ENCODE measurements around the gene STING1.
"Not testable (repeated sequence)": the region's sequence is repeated elsewhere in the genome, so short reads cannot be mapped to it uniquely, and the experiment has no call there.

Gene STING1

DNA sequence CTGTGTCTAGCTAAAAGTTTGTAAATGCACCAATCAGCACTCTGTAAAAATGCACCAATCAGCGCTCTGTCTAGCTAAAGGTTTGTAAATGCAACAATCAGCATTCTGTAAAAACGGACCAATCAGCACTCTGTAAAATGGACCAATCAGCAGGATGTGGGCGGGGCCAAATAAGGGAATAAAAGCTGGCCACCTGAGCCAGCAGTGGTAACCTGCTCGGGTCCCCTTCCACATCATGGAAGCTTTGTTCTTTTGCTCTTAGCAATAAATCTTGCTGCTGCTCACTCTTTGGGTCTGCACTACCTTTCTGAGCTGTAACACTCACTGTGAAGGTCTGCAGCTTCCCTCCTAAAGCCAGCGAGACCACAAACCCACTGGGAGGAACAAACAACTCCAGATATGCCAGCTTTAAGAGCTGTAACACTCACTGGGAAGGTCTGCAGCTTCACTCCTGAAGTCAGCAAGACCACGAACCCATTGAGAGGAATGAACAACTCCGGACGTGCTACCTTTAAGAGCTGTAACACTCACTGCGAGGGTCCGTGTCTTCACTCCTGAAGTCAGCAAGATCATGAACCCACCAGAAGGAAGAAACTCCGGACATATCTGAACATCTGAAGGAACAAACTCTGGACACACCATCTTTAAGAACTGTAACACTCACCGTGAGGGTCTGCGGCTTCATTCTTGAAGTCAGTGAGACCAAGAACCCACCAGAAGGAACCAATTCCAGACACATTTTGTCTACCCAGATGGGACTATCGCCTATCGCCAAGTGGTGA, 20.7 kb upstream of the STING1 start:
- not testable (repeated sequence) for DNase-seq

DNA sequence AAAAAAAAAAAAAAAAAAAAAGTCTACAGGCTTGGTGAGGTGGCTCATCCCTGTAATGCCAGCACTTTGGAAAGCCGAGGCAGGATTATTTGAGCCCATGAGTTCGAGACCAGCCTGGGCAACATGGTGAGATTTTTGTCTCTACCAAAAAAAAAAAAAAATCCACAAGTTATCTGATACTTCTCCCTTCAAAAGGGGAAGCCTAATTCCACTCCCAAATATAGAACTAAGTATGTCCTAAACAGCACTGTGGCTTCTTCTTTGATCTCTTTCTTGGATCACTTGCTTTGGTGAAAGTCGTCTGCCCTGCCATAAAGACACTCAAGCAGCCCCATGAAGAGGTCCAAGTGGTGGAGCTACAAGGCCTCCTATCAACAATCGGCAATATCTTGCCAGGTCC, 18.8 kb upstream of the STING1 start:
- DNase-seq = no peak

DNA sequence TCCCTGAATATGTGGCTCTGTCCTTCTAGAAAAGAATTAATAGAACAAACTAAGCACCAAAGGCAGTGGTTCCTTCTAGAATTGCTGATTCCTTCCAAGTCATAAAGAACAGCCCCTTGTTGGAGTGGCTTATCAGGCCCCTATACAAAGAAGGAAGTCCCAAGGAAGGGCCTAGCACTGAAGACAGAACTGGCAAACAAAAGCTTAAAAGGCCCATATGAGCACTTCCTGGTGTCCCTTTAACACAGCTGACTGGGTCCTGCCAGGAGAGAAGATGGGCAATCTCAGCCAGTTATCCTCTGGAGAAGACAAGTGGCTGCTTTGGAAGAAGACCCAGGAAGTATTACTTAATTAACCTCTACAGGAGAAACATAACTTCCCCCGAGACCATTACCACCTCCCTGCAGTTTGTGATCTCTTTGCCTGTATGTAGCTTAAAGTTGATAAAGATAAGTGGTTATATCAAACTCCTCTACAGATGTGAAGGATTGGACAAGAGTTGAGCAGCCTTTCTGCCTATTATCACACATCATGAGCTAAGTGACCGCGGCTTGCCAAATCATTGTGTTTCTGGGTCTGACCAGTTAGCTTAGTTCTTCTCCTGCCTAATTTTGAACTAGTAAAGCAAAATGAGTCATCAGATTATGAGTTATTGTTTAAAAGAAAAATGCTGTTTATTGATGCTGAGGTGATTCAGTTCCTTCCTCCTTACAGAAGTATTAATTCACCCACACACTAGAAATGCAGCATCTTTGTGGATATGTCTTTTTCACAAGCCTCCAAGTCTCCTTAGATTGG, 13.3 kb upstream of the STING1 start:
- DNase-seq = no peak

DNA sequence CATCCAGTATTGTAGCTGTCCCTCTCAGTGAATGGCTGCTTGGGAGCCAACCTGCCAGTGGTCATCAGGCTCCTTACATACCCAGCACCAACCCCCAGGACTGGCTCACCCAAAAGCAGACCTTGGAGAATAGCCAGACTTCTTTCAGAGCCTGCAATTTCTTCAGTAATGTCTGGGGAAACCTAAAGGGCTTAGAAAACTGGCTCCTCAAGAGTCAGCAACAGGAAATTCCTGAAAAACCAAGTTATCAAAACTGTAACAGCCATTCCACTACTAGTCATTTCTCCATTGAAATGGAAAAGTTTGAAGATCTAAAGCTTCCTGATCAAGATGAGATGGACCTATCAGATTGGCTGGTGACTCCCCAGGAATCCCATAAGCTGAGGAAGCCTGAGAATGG, 12.3 kb upstream of the STING1 start:
- DNase-seq = no peak

DNA sequence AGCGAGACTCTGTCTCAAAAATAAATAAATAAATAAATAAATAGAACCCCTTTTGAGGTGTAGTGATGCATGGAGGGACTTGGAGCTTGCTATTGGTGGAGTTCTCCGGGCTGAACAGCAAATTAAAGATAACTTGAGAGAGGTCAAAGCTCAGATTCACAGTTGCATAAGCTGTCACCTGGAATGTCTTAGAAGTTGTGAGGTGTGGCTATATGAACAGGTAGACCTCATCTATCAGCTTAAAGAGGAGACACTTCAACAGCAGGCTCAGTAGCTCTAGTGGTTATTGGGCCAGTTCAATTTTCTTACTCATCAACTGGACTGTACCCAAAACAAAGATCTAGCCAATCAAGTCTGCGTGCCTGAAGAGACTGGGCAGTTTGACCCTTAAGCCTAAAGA, 11.7 kb upstream of the STING1 start:
- no peak for DNase-seq

DNA sequence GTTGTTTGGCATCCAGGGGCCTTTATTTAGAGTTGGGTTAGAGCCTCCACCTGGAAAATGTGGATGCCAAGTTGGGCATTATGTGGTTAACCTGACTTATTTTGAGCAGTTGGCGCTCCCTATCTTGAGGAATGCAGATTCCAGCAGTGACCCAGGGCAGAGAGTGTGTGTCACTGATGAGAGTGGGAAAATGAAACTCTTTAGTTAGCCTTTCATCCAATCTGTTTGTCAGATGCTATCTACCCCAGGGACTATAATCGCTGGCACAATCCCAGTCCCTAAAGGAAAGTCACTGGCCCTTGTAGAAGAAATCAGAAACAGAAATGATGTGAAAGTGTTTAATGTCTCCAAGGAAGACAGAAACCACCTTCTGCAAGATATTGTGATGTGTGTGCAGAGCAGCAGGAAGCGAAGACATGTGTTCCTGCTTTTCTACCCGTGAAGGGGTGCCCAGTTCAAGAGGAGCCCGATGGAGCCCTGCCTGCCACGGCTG, 10.2 kb upstream of the STING1 start:
- DNase-seq = no peak

DNA sequence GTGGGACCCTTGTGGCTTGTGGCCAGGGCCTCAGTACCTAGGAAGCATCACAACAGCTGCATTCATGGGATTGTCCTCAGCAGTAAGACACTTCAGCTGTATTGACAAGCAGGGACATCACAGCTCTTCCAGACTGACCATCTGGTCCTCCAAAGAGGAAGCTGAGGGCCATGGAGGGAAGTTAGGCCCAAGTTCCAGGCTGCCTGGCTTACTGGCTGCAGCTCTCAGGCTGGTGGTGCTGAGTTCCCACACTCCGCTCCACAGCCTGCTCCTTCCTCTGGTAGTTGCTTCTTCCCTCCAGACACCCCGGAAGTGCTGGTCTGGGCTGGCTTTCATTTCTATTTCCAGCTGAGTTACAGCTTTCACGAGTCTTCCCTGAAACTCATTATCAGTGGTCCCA, 5.7 kb upstream of the STING1 start:
- DNase-seq = no peak

DNA sequence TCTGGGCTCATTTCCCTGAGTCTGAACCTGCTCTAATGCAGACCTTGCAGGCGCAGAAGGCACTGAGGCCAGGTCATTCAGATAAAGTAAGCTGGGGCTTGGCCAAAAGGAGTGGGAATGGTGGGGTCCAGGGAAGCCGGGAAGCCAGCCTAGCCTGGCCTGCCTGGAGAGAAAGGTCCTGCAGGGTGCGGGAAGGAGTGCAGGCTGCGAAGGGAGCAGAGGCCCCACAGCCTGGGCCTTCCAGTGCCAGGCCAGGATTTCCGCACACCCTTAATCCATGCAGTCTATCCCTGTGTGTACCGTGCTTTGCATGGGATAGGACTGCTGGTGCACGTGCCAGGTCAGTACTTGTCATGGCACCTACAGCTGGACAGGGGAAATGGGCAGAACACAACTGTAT, 3.6 kb upstream of the STING1 start:
- no peak for DNase-seq

DNA sequence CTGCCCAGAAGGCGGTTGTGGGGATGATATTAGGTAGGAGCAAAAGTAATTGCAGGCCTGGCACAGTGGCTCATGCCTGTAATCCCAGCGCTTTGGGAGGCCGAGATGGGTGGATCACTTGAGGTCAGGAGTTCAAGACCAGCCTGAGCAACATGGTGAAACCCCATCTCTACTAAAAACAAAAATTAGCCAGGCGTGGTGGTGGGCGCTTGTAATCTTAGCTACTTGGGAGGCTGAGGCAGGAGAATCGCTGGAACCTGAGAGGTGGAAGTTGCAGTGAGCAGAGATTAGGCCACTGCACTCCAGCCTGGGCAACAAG, 291 bp upstream of the STING1 start:
- not testable (repeated sequence) for DNase-seq

DNA sequence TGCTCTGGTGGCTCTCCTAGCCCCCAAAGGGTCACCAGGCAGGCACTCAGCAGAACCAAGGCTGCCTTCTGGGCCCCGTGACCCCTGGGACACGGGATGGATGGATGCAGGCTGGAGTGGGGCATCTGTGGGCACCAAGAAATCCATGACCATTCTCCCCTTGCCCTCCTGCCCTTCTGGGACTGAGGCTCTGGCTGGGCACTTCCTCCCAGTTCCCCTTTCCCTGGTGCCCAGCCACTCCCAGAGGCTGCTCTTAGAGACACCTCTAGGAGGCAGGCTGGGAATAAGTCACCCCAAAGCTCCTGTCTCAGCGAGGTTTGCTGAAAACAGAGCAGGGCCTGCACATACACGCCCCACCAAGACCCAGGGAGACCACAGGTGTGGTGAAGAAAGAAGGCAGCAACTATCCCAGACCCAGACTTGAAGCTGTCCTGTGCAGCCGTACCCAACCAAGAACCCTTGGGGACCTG, 943 bp downstream of the STING1 start:
- no peak for DNase-seq

DNA sequence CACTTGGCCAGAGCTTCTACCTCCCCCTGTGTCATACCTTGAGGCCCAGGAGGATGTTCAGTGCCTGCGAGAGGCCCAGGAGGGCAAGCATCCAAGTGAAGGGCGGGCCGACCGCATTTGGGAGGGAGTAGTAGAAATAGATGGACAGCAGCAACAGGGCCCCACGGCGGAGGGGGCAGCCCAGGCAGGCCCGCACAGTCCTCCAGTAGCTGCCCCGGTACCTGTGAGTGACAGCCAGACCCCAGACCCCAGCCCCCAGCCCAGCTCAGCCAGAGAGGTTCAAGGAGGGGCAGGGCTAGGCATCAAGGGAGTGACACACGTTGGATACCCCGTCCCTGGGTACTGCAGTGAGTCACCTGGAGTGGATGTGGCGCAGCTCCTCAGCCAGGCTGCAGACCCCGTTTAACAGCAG, 1.4 kb downstream of the STING1 start:
- no peak for DNase-seq

DNA sequence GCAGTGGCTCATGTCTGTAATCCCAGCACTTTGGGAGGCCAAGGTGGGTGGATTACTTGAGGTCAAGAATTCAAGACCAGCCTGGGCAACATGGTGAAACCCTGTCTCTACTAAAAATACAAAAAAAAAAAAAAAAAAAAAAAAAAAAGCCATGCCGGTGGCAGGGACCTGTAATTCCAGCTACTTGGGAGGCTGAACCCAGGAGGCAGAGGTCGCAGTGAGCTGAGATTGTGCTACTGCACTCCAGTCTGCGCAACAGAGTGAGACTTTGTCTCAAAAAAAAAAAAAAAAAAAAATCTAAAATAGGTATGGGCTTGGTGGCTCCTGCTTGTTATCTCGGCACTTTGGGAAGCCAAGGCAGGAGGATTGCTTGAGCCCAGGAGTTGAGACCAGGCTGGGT, 2.8 kb downstream of the STING1 start:
- not testable (repeated sequence) for DNase-seq

DNA sequence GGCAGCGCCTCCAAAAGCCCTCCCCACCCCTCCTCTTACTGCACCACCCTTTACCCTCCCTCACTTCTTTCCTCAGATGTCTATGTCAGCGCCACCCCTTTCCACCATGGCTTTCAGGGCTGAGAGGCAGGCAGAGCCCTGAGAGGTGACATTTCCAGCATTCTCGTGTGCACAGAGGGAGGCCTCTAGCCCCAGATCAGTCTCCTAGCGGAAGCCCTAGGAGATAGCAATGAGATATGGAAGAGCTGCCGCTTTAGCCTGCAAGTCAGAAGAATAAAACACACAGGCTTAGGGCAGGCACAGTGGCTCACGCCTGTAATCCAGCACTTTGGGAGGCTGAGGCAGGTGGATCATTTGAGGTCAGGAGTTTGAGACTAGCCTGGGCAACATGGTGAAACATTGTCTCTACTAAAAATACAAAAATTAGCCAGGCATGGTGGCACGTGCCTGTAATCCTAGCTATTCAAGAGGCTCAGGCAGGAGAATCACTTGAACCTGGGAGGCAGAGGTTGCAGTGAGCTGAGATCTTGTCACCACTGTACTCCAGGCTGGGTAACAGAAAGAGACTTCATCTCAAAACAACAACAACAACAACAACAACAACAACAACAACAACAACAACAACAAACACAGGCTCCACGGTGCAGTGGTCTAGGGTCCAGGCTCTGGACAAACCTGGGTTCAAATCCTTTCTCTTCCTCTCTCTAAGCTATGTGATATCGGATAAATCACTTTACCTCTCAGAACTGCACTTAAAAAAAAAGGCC, 3.7 kb downstream of the STING1 start:
- DNase-seq = not testable (repeated sequence)

DNA sequence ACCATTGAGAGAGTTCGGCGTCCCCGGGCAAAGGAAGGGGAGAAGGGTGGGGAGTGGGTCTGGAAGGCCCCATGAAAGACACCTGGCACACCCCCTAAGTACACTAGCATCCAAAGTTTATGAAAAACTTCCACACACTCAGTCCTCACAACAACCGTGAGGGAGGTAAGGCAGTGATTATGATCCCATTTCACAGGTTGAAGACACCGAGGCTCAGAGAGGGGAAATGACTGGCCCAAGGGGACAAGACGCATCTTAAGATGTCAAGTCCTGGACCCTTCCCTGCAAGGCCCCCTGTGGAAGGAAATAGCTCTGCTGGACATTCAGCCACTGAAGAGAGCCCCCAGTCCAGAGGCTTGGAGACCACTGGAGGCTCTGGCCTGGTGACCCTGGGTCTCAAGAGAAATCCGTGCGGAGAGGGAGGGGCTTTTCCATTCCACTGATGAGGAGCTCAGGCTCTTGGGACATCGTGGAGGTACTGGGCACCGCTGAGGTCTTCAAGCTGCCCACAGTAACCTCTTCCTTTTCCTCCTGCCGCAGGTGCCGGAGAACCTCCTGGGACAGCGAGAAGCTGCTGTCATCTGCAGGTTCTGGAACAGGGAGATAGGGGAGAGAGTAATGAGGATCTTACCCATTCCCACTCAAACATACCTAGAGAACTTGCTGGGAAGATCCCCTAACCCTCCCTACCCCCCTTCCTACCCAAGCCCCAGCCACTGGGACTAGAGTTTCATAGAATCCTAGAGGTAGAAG, 6.5 kb downstream of the STING1 start:
- no peak for DNase-seq

DNA sequence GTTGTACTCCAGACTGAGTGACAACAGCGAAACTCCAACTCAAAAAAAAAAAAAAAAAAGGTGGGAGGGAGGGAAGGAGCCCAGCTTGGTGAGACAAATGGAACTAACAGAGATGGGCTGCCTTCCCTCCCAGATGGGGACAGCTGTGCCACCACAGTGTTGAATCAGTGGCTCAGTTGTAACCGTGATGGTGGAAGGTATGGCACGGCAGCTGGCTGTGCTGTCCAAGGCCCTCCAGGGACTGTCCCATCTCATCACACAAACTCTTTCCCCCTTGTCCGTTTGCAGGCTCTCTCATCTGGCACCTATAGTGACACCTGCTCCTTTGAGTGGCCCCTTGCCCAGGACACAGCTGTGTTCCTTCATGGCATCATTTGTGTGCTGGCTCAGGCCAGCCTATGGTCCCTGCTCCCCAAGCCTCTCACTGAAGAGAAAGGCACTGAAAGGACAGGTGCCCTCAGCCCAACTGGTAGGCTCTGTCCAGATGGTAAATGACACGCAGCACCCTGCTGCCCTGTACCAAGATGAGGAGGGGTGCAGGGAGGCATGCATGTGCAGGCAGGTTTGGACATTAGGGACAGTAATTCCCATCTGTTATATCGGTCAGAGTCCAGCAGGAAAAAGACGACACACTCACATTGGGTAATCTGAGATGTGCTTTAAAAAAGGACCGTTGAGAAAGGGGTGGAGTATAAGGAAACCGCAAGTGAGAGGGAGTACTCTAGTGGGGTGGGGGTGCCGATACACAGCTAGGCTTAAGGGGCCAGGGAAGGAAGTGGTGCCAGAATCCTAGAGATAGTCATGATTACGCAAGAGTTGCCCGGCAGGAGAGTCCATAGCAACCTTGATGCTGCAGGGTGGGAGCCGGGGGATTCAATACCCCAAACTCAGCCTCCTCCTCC, 7.4 kb downstream of the STING1 start:
- DNase-seq = no peak

DNA sequence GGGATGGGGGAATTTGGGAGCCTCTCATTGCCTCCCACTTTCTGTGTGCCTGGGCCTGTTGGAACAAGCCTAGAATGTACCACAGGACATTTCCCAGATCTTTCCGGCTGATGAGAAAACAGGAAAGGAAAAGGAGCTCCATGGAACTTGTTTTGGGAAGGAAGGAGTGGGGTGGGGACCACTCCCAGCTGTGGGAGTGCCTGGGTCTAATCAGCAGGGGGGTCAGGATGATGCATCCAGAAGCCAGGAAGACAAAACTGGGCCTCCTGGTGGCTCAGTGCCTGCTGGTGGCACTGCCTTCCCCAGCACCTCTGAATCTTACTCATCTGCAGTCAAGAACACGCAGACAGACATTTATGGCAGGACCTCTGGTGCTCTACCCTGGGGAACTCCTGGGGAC, 9.0 kb downstream of the STING1 start:
- no peak for DNase-seq

DNA sequence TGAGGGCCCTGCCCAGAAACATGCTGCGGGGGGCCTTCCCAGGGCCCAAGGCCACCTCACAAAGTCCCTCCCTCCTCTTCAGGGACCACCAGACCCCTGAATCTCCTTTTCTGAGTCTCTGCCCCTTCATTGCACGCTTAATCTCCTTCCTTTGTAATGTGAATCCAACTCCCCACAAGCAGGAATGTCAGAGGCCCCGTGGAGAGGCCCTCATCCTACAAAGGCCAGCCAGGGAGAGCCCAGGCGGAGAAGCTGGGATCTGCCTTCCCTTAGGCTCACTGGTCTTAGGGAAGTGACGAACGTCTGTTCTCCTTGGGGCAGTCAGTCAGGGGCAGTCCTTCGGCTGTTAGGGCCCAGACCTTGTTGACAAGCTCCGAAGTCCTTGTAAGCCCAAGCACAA, 9.5 kb downstream of the STING1 start:
- no peak for DNase-seq

DNA sequence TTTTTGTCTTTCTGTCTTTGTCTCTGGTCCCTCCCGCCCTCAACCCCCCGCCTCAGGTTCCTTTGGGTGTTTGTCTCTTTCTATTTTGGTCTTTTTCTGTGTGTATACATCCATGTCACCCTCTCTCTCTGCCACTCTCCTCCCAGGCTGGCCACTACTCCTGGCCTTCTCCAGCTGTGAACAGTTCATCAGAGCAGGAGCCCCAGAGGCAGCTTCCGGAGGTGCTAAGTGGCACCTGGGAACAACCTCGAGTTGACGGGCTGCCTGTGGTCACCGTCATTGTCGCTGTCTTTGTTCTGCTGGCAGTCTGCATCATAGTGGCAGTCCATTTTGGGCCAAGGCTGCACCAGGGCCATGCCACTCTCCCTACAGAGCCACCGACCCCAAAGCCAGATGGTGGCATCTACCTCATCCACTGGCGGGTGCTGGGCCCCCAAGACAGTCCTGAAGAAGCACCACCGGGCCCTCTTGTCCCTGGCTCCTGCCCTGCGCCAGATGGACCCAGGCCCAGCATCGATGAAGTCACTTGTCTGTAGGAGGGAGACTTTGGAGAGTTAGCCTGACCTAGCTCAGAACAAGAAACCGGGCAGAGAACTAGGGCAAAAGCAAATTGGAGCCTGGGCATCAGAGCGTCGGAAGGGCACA, 10.1 kb downstream of the STING1 start:
- no peak for DNase-seq

DNA sequence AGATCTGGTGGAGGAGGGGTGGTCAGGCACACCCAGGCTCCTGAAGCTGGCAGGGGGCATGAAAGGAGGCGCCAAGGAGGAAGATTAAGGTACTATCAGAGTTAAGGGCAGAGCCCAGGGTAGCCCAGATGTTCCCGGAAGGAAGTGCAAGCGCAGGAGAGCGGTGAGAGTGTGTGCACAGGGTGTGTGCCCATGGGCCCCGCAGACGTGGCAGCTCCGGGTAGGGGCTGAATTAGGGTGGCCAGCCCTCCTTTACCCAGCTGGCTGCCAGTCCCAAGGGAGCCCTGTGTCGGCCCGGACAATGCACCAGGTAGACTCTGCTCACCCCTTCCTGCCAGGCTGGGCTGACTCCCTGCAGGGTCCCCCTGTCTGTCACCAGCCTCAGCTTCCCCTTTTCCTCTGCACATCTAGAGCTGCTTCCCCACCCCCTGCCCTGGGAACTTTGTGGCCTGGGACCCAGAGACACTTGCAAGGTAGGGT, 11.7 kb downstream of the STING1 start, which contains the start of gene SMIM33:
Gene SMIM33, plus strand, starts transcription at position 184 of the 480 bp plus-strand sequence. Its CDS starts 118 bp downstream, at position 302.
- DNase-seq = no peak

DNA sequence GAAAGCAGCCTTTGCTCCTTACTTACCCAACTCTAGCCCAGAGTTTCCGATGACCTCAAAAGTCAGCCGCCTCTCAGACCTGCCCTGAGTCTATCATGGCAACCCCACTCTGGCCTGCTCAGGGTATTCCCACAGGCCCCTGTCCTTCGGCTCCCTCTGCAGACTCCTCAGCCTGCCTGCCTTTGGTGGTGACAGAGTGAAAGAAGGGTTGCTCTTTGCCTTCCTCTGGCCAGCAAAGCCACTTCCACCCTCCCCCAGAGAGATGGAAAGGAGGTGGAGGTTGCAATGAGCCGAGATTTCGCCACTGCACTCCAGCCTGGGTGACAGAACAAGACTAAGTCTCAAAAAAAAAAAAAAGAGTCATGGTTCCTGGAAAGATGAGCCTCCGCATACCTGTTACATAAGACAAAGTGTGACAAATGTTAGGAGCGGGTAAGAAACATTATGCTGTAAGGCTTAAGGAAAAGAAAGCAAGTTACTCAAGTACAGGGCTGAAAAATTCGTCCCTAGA, 14.1 kb downstream of the STING1 start:
- DNase-seq = no peak
